ENCODE measurements around the gene PLS3.
A peak's percentile ranks its signal among the peaks of the same experiment; 100 is the strongest.
"Not testable (repeated sequence)": the region's sequence is repeated elsewhere in the genome, so short reads cannot be mapped to it uniquely, and the experiment has no call there.

PLS3 gene

GRCh38 chrX:115606861-115607260 is 45.9 kb downstream of the PLS3 start:
- Mint-ChIP-seq H3K4me3 (no peak overlapping the region), H3K27ac (no peak overlapping the region), H3K36me3 (ENCODE audit: low read depth) (no peaks in the 10 kb centered on the region)

GRCh38 chrX:115609621-115610020 is 48.6 kb downstream of the PLS3 start:
- no peak overlapping the region for H3K27ac Mint-ChIP-seq
- H3K4me1 Mint-ChIP-seq (ENCODE audit: low read depth), result no peaks in the 10 kb centered on the region
- H3K36me3 Mint-ChIP-seq (ENCODE audit: low read depth), result no peaks in the 10 kb centered on the region
- H3K4me3 Mint-ChIP-seq, result no peak overlapping the region
- H3K9me3 Mint-ChIP-seq, result no peaks in the 10 kb centered on the region
- DNase-seq, result no peak
- peaks cover 45% of the 10 kb centered on the region for H3K27me3 Mint-ChIP-seq

More at GRCh38 chrX:115606861-115607260, 45.9 kb downstream of the PLS3 start:
- Mint-ChIP-seq H3K4me1 (ENCODE audit: low read depth) (no peaks in the 10 kb centered on the region), H3K9me3 (no peaks in the 10 kb centered on the region), H3K27me3 (peaks cover 45% of the 10 kb centered on the region)
- no peak for DNase-seq

GRCh38 chrX:115616943-115617563 is 56.1 kb downstream of the PLS3 start:
- H3K4me3 Mint-ChIP-seq, result no peak overlapping the region
- peaks cover 17% of the 10 kb centered on the region for H3K4me1 Mint-ChIP-seq (ENCODE audit: low read depth)
- H3K9me3 Mint-ChIP-seq, result no peaks in the 10 kb centered on the region
- DNase-seq, result no peak
- peak overlapping the region; percentile 45 for H3K27ac Mint-ChIP-seq
- no peaks in the 10 kb centered on the region for H3K36me3 Mint-ChIP-seq (ENCODE audit: low read depth)
- H3K27me3 Mint-ChIP-seq, result peaks cover 57% of the 10 kb centered on the region

GRCh38 chrX:115622534-115622933 is 61.6 kb downstream of the PLS3 start:
- peaks cover 33% of the 10 kb centered on the region for H3K27me3 Mint-ChIP-seq
- peaks cover 3% of the 10 kb centered on the region for H3K4me1 Mint-ChIP-seq (ENCODE audit: low read depth)
- H3K27ac Mint-ChIP-seq, result no peak overlapping the region
- no peak for DNase-seq
- H3K36me3 Mint-ChIP-seq (ENCODE audit: low read depth), result no peaks in the 10 kb centered on the region
- H3K4me3 Mint-ChIP-seq, result no peak overlapping the region
- no peaks in the 10 kb centered on the region for H3K9me3 Mint-ChIP-seq

GRCh38 chrX:115624916-115625315 is 63.9 kb downstream of the PLS3 start:
- Mint-ChIP-seq H3K9me3 (no peaks in the 10 kb centered on the region), H3K27me3 (peaks cover 29% of the 10 kb centered on the region), H3K27ac (no peak overlapping the region), H3K4me3 (no peak overlapping the region), H3K36me3 (ENCODE audit: low read depth) (no peaks in the 10 kb centered on the region), H3K4me1 (ENCODE audit: low read depth) (no peaks in the 10 kb centered on the region)
- DNase-seq, result no peak

- Mint-ChIP-seq H3K36me3 (ENCODE audit: low read depth) (no peaks in the 10 kb centered on the region), H3K4me3 (no peak overlapping the region), H3K27ac (no peak overlapping the region), H3K4me1 (ENCODE audit: low read depth) (no peaks in the 10 kb centered on the region), H3K9me3 (no peaks in the 10 kb centered on the region), H3K27me3 (peaks cover 29% of the 10 kb centered on the region)
- DNase-seq, result no peak
These were observed 64.8 kb downstream of the PLS3 start for GRCh38 chrX:115625572-115626301.

- Mint-ChIP-seq H3K4me3 (no peak overlapping the region), H3K9me3 (no peaks in the 10 kb centered on the region), H3K27me3 (peaks cover 27% of the 10 kb centered on the region), H3K4me1 (ENCODE audit: low read depth) (no peaks in the 10 kb centered on the region), H3K36me3 (ENCODE audit: low read depth) (no peaks in the 10 kb centered on the region), H3K27ac (no peak overlapping the region)
- no peak for DNase-seq
These were observed 69.2 kb downstream of the PLS3 start for GRCh38 chrX:115630204-115630603.

GRCh38 chrX:115632455-115632854 is 71.5 kb downstream of the PLS3 start:
- no peaks in the 10 kb centered on the region for H3K36me3 Mint-ChIP-seq (ENCODE audit: low read depth)
- no peaks in the 10 kb centered on the region for H3K4me1 Mint-ChIP-seq (ENCODE audit: low read depth)
- no peak overlapping the region for H3K27ac Mint-ChIP-seq
- no peak overlapping the region for H3K4me3 Mint-ChIP-seq
- DNase-seq, result no peak
- no peaks in the 10 kb centered on the region for H3K9me3 Mint-ChIP-seq
- peaks cover 29% of the 10 kb centered on the region for H3K27me3 Mint-ChIP-seq

- H3K27ac Mint-ChIP-seq; H3K4me3 Mint-ChIP-seq; DNase-seq; H3K9me3 Mint-ChIP-seq; H3K36me3 Mint-ChIP-seq (ENCODE audit: low read depth); H3K4me1 Mint-ChIP-seq (ENCODE audit: low read depth): not testable (repeated sequence)
- peaks cover 23% of the 10 kb centered on the region for H3K27me3 Mint-ChIP-seq
These were observed 72.4 kb downstream of the PLS3 start for GRCh38 chrX:115633397-115633796.

GRCh38 chrX:115639334-115639880 is 78.4 kb downstream of the PLS3 start:
- no peak overlapping the region for H3K4me3 Mint-ChIP-seq
- H3K27ac Mint-ChIP-seq, result no peak overlapping the region
- no peaks in the 10 kb centered on the region for H3K4me1 Mint-ChIP-seq (ENCODE audit: low read depth)
- DNase-seq, result no peak
- H3K36me3 Mint-ChIP-seq (ENCODE audit: low read depth), result no peaks in the 10 kb centered on the region
- H3K27me3 Mint-ChIP-seq, result peaks cover 27% of the 10 kb centered on the region
- H3K9me3 Mint-ChIP-seq, result no peaks in the 10 kb centered on the region

- Mint-ChIP-seq H3K4me1 (ENCODE audit: low read depth) (no peaks in the 10 kb centered on the region), H3K27ac (no peak overlapping the region), H3K9me3 (no peaks in the 10 kb centered on the region)
These were observed 81.3 kb downstream of the PLS3 start for GRCh38 chrX:115642311-115642710.

GRCh38 chrX:115642895-115643530 is 82.0 kb downstream of the PLS3 start:
- no peaks in the 10 kb centered on the region for H3K36me3 Mint-ChIP-seq (ENCODE audit: low read depth)
- no peak overlapping the region for H3K4me3 Mint-ChIP-seq
- no peaks in the 10 kb centered on the region for H3K4me1 Mint-ChIP-seq (ENCODE audit: low read depth)
- H3K27ac Mint-ChIP-seq, result no peak overlapping the region
- no peaks in the 10 kb centered on the region for H3K9me3 Mint-ChIP-seq
- peaks cover 23% of the 10 kb centered on the region for H3K27me3 Mint-ChIP-seq
- no peak for DNase-seq

More at GRCh38 chrX:115642311-115642710, 81.3 kb downstream of the PLS3 start:
- no peak for DNase-seq
- H3K4me3 Mint-ChIP-seq, result no peak overlapping the region
- no peaks in the 10 kb centered on the region for H3K36me3 Mint-ChIP-seq (ENCODE audit: low read depth)
- H3K27me3 Mint-ChIP-seq, result peaks cover 23% of the 10 kb centered on the region

GRCh38 chrX:115644397-115644796 is 83.4 kb downstream of the PLS3 start:
- peaks cover 22% of the 10 kb centered on the region for H3K27me3 Mint-ChIP-seq
- not testable (repeated sequence) for H3K36me3 Mint-ChIP-seq (ENCODE audit: low read depth); H3K9me3 Mint-ChIP-seq; H3K27ac Mint-ChIP-seq; DNase-seq; H3K4me1 Mint-ChIP-seq (ENCODE audit: low read depth); H3K4me3 Mint-ChIP-seq

- Mint-ChIP-seq H3K27ac (no peak overlapping the region), H3K4me3 (no peak overlapping the region), H3K9me3 (no peaks in the 10 kb centered on the region), H3K4me1 (ENCODE audit: low read depth) (no peaks in the 10 kb centered on the region), H3K27me3 (peaks cover 8% of the 10 kb centered on the region), H3K36me3 (ENCODE audit: low read depth) (no peaks in the 10 kb centered on the region)
- DNase-seq, result no peak
These were observed 88.6 kb downstream of the PLS3 start for GRCh38 chrX:115649461-115650063.
